Activated T-cell treated with anti-CD3 and anti-CD28 coated beads, Interleukin-2, amount 50 U/mL, for 72 hours (primary cell): ENCODE measurements around the gene PTPRT. TPM values are rescaled to one million over a fixed set of nuclear protein-coding genes. Genes with fewer than 3 reads are reported as not detected.

ENCODE experiments used
- ATAC-seq, 2 donors: fragments of 150-1000 bp; cut with Tn5 transposase; replicated peaks in 1 of 2; 2 replicates each; pipeline ENCODE4 v1.10.0; 2021; ENCODE audit warnings: moderate library complexity in 2 of 2, mild to moderate bottlenecking in 1 of 2
- DNase-seq, 2 donors: peaks; one replicate each; pipeline ENCODE4 v3.0.0; 2021 to 2022; ENCODE audit warnings: mixed read lengths in 1 of 2
- H3K27ac Mint-ChIP-seq: one replicate; pipeline ENCODE4 v1.8.0; 2022; ENCODE audit warnings: mild to moderate bottlenecking, moderate library complexity, mixed read lengths
- H3K27me3 Mint-ChIP-seq: one replicate; pipeline ENCODE4 v1.8.0; 2022; ENCODE audit warnings: low read depth, mixed read lengths
- H3K36me3 Mint-ChIP-seq, 2 donors: one replicate each; pipeline ENCODE4 v1.8.0; 2022; ENCODE audit warnings: mixed read lengths in 2 of 2, mild to moderate bottlenecking in 1 of 2; ENCODE audit not compliant: insufficient read depth in 2 of 2
- H3K4me1 Mint-ChIP-seq: one replicate; pipeline ENCODE4 v1.8.0; 2022; ENCODE audit warnings: low read depth, mixed read lengths
- H3K4me3 Mint-ChIP-seq, 2 donors: one replicate each; pipeline ENCODE4 v1.8.0; 2022; ENCODE audit warnings: mild to moderate bottlenecking in 2 of 2, mixed read lengths in 2 of 2, moderate library complexity in 2 of 2
- H3K9me3 Mint-ChIP-seq, 2 donors: one replicate each; pipeline ENCODE4 v1.8.0; 2022; ENCODE audit warnings: mixed read lengths in 2 of 2
- total RNA-seq, 2 donors: library from RNA; stranded (reverse); gene quantifications; one replicate each; pipeline ENCODE4 v1.2.3, GENCODE V29; 2022

PTPRT gene
- total RNA-seq, 2 donors from 2014 or later: not detected

DNA sequence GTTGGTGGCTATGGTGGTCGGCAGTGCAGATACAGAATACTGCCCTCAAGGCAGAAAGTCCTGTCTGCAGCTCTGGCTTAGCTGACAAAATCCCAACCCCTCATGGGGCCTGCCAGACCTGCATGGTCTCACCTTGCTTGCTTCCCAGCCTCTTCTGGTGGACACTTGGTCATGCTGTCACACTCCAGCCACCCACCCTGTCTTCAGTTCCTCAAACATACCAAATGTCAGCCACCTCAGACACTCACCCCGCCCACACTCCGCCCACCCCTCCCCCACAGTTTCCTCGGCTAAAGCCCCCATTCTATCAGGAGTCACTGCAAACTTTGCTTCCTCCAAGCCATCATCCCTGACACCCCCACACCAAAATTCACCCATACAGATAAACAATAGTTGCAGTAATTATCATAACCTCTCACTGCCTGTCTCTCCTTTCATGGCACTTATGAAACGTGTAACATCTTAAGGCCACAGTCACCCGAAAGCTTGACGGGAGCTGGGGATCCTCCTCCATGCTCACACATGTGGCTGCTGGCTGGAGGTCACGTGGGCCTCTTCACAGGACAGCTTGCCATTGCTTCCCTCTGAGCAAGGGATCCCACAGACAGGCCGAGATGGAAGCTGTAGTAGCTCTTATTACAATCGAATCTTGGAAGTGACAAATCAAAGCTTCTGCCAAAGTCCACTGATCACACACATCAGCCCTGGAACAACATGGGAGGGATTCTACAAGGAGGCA lies 202.2 kb downstream of the PTPRT start:
- Mint-ChIP-seq H3K4me3 (no peak overlapping the region), H3K9me3 (peaks cover 4% of the 10 kb centered on the region in 2 donors), H3K27ac (no peak overlapping the region), H3K4me1 (no peaks in the 10 kb centered on the region), H3K36me3 (no peaks in the 10 kb centered on the region), H3K27me3 (no peaks in the 10 kb centered on the region)
- ATAC-seq (no peak), DNase-seq (no peak)

GRCh38 chr20:42986143-42986773 lies 203.4 kb downstream of the PTPRT start:
- H3K9me3 Mint-ChIP-seq: peaks cover 2 to 4% of the 10 kb centered on the region in 2 donors
- H3K4me1 Mint-ChIP-seq: no peaks in the 10 kb centered on the region
- no peak overlapping the region for H3K27ac Mint-ChIP-seq
- DNase-seq: no peak
- H3K4me3 Mint-ChIP-seq: no peak overlapping the region
- no peaks in the 10 kb centered on the region for H3K36me3 Mint-ChIP-seq
- H3K27me3 Mint-ChIP-seq: no peaks in the 10 kb centered on the region
- no peak for ATAC-seq

DNA sequence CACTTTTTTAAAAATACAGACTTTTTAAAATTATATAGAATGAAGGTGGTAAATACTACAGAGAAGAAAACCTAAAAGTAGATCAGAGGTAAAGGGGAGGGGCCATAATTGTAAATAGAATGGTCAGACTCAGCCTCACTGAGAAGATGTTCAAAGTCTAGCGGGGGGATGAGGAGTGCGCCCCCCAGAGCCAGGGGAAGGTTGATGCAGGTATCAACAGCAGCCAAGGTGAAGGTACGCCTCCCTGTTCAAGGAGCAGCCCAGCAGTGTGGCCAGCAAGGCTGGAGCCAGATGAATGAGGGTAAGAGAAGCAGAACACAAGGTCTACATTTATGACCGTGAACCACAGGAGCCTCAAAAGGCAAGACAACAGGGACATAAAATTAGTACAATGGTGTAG lies 204.1 kb downstream of the PTPRT start:
- Mint-ChIP-seq H3K4me1 (no peaks in the 10 kb centered on the region), H3K27ac (no peak overlapping the region), H3K9me3 (peaks cover 0 to 4% of the 10 kb centered on the region in 2 donors), H3K4me3 (no peak overlapping the region), H3K36me3 (no peaks in the 10 kb centered on the region), H3K27me3 (no peaks in the 10 kb centered on the region)
- ATAC-seq (no peak), DNase-seq (no peak)

DNA sequence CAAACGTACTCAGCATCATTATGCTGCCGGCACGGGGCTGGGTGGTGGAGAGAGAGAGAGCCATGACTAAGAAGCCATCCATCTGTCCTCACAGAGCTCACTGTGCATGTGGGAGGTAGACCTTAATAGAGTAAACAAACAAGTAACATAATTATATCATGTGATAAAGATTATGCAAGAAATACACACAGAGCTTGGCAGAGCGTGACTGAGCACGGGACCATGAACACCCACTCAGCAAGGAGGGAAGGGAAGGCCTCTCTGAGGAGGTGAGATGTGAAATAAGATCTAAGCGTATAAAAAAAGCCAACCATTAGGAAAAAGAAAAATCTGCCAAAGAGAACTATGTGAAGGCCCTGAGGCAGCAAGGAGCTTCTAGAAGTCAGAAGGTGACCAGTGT lies 207.5 kb downstream of the PTPRT start:
- H3K27me3 Mint-ChIP-seq: no peaks in the 10 kb centered on the region
- peaks cover 0 to 4% of the 10 kb centered on the region in 2 donors for H3K9me3 Mint-ChIP-seq
- no peaks in the 10 kb centered on the region for H3K4me1 Mint-ChIP-seq
- no peaks in the 10 kb centered on the region for H3K36me3 Mint-ChIP-seq
- DNase-seq (no peak), ATAC-seq (no peak)
- no peak overlapping the region for H3K4me3 Mint-ChIP-seq
- H3K27ac Mint-ChIP-seq: no peak overlapping the region

- Mint-ChIP-seq H3K36me3 (no peaks in the 10 kb centered on the region), H3K9me3 (peaks cover 0 to 4% of the 10 kb centered on the region in 2 donors), H3K4me1 (no peaks in the 10 kb centered on the region), H3K27me3 (no peaks in the 10 kb centered on the region), H3K4me3 (no peak overlapping the region), H3K27ac (no peak overlapping the region)
- ATAC-seq (no peak), DNase-seq (no peak)
These were observed 208.5 kb downstream of the PTPRT start for GRCh38 chr20:42981253-42981652.

DNA sequence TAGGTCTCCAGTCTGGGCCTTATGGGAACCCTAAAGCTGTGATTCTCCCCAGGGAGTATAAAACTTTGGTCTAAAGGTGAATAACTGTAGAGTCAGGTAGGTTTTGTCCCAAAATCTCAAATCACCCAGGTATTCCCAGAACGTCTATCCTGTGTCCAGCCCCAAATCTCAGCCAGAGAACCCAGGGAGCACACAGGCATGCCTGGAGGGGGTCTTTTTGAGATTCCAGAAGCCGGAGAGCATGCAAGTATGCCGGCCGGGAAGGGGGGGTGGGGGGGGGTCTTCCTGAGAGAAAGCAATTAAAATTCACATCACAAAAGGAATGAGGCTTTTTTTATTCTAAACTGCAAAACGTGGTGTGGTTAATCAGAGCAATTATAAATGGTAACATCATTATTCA lies 210.0 kb downstream of the PTPRT start:
- DNase-seq: no peak
- H3K27ac Mint-ChIP-seq: no peak overlapping the region
- no peak overlapping the region for H3K4me3 Mint-ChIP-seq
- no peaks in the 10 kb centered on the region for H3K4me1 Mint-ChIP-seq
- no peaks in the 10 kb centered on the region for H3K36me3 Mint-ChIP-seq
- no peak for ATAC-seq
- H3K27me3 Mint-ChIP-seq: no peaks in the 10 kb centered on the region
- peaks cover 0 to 7% of the 10 kb centered on the region in 2 donors for H3K9me3 Mint-ChIP-seq

GRCh38 chr20:42978184-42978974 lies 211.3 kb downstream of the PTPRT start:
- H3K36me3 Mint-ChIP-seq: no peaks in the 10 kb centered on the region
- peaks cover 2 to 3% of the 10 kb centered on the region in 2 donors for H3K9me3 Mint-ChIP-seq
- no peaks in the 10 kb centered on the region for H3K27me3 Mint-ChIP-seq
- DNase-seq: no peak
- H3K27ac Mint-ChIP-seq: no peak overlapping the region
- no peak overlapping the region for H3K4me3 Mint-ChIP-seq
- ATAC-seq: no peak
- no peaks in the 10 kb centered on the region for H3K4me1 Mint-ChIP-seq

DNA sequence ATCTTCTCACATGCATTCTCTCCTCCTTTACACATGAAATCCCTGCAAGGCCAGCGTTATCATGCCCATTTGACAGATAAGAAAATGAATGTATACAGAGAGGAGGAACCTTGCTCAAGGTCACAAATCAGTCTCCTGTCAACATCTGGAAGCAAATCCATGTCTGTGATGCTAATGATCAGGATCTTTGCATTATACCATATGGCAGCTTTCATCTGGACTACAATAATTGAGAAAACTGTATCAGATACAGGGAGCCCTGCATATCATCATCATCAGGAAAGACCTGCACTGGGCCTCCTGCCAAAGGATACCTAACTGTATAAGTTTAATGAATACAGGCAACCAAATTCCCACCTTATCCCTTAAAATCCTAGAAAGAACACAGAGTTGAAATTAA lies 213.7 kb downstream of the PTPRT start:
- Mint-ChIP-seq H3K27ac (no peak overlapping the region), H3K27me3 (no peaks in the 10 kb centered on the region), H3K9me3 (peaks cover 5 to 6% of the 10 kb centered on the region in 2 donors), H3K4me3 (no peak overlapping the region), H3K4me1 (no peaks in the 10 kb centered on the region), H3K36me3 (no peaks in the 10 kb centered on the region)
- no peak for DNase-seq
- ATAC-seq: no peak

GRCh38 chr20:42974347-42974746 lies 215.4 kb downstream of the PTPRT start:
- H3K27ac Mint-ChIP-seq: no peak overlapping the region
- H3K4me1 Mint-ChIP-seq: no peaks in the 10 kb centered on the region
- no peaks in the 10 kb centered on the region for H3K36me3 Mint-ChIP-seq
- H3K27me3 Mint-ChIP-seq: no peaks in the 10 kb centered on the region
- H3K9me3 Mint-ChIP-seq: peaks cover 5 to 6% of the 10 kb centered on the region in 2 donors
- no peak for DNase-seq
- no peak for ATAC-seq
- H3K4me3 Mint-ChIP-seq: no peak overlapping the region

DNA sequence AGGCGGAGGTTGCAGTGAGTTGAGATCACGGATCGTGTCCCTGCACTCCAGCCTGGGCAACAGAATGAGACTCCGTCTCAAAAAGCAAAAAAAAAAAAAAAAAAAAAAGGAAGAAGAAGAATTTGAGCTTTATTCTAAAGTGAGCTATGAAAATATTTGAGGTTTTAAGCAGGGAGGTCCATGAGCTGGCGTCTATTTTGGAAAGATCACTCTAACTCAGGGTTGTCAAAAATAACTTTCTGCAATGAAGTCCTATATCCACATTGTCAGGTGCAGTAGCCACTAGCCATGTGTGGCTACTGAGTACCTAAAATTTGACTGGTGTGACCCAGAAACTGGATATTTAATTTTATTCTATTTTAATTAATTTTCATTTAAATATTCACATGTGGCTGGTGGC lies 217.1 kb downstream of the PTPRT start:
- DNase-seq (no peak), ATAC-seq (no peak)
- Mint-ChIP-seq H3K36me3 (no peaks in the 10 kb centered on the region), H3K4me3 (no peak overlapping the region), H3K27me3 (no peaks in the 10 kb centered on the region), H3K4me1 (no peaks in the 10 kb centered on the region), H3K9me3 (peaks cover 6% of the 10 kb centered on the region in 2 donors), H3K27ac (no peak overlapping the region)

- DNase-seq: no peak
- Mint-ChIP-seq H3K4me3 (no peak overlapping the region), H3K27me3 (no peaks in the 10 kb centered on the region), H3K27ac (no peak overlapping the region), H3K36me3 (no peaks in the 10 kb centered on the region), H3K4me1 (no peaks in the 10 kb centered on the region), H3K9me3 (peaks cover 3 to 4% of the 10 kb centered on the region in 2 donors)
- ATAC-seq: no peak
These were observed 221.0 kb downstream of the PTPRT start for GRCh38 chr20:42968746-42969145.

- no peak overlapping the region for H3K4me3 Mint-ChIP-seq
- peaks cover 0 to 1% of the 10 kb centered on the region in 2 donors for H3K9me3 Mint-ChIP-seq
- no peaks in the 10 kb centered on the region for H3K4me1 Mint-ChIP-seq
- no peaks in the 10 kb centered on the region for H3K36me3 Mint-ChIP-seq
- no peaks in the 10 kb centered on the region for H3K27me3 Mint-ChIP-seq
- DNase-seq: no peak
- H3K27ac Mint-ChIP-seq: no peak overlapping the region
- no peak for ATAC-seq
These were observed 225.9 kb downstream of the PTPRT start for GRCh38 chr20:42963796-42964195.

GRCh38 chr20:42961771-42962170 lies 227.9 kb downstream of the PTPRT start:
- H3K4me3 Mint-ChIP-seq: no peak overlapping the region
- H3K27me3 Mint-ChIP-seq: no peaks in the 10 kb centered on the region
- H3K27ac Mint-ChIP-seq: no peak overlapping the region
- no peaks in the 10 kb centered on the region for H3K36me3 Mint-ChIP-seq
- ATAC-seq (no peak), DNase-seq (no peak)
- no peaks in the 10 kb centered on the region for H3K9me3 Mint-ChIP-seq
- H3K4me1 Mint-ChIP-seq: no peaks in the 10 kb centered on the region
